ENCODE results near the gene DISC1. TPM values are rescaled to one million over a fixed set of nuclear protein-coding genes. Genes with fewer than 3 reads are reported as not detected.

DISC1 gene
- total and polyA plus RNA-seq, 2 of the 13 experiments (the other 11 are each of a cell fraction or from before 2014, with no cell fraction given): 4.2 to 4.6 TPM

GRCh38 chr1:231855926-231856325 lies 229.3 kb downstream of the DISC1 start:
- Histone ChIP-seq H3K79me2 (ENCODE audit: insufficient read depth, low read length) (no peaks in the 10 kb centered on the region), H3K27ac (ENCODE audit: extremely low read length, insufficient read depth, low read length) (no peak overlapping the region), H3K4me2 (ENCODE audit: low read depth, low read length) (no peak overlapping the region), H3K9me3 (ENCODE audit: low read length) (no peaks in the 10 kb centered on the region), H3K4me3 (replicated peaks in 1 of 3; ENCODE audit: insufficient read depth in 1 of 3, low read depth in 2 of 3, low read length in 3 of 3) (no peak overlapping the region), H4K20me1 (ENCODE audit: insufficient read depth, low read length) (no peaks in the 10 kb centered on the region), H3K36me3 (replicated peaks in 1 of 2; ENCODE audit: control insufficient read depth in 1 of 2, insufficient read depth in 2 of 2, low read length in 2 of 2) (no peaks in the 10 kb centered on the region; a peak in 1 of 5 replicates), H3K27me3 (ENCODE audit: control insufficient read depth in 1 of 2, insufficient read depth in 2 of 2, low read length in 2 of 2) (no peaks in the 10 kb centered on the region), H3K4me1 (ENCODE audit: insufficient read depth, low read length) (no peaks in the 10 kb centered on the region), H2AFZ (ENCODE audit: low read length) (no peak overlapping the region), H3K9ac (ENCODE audit: insufficient read depth, low read depth, low read length) (no peak overlapping the region)
- ChIA-PET CTCF (ENCODE audit: low intra/inter-chr PET ratio, low total read pairs) (no interaction called here), POLR2A (no interaction called here)
- FAIRE-seq (no peak), ATAC-seq (no peak), DNase-seq (ENCODE audit: low spot score) (no peak)
- in situ Hi-C loops (cut with HindIII; ENCODE audit: extremely low pct_ligation_motif_present, low pct_unique_long_range_greater_than_20kb) (loop anchor here (25.0 kb wide), 2 partner anchors 1106 to 1381 kb away; partner anchors contain the start of gene NTPCR), intact Hi-C loops (cut with micrococcal nuclease; ENCODE audit: unreplicated experiment) (no loop called here)
- BruUV-seq (replicated peaks): no TSS peak
- TF ChIP-seq PAX8 (CRISPR knock-in tag; IDR thresholded peaks at IDR 0.05; ENCODE audit: borderline replicate concordance) (no peak), CTCF (CRISPR knock-in tag; IDR thresholded peaks at IDR 0.05) (no peak), ZNF567 (CRISPR knock-in tag; IDR thresholded peaks at IDR 0.05; ENCODE audit: borderline replicate concordance) (no peak), EHMT2 (IDR thresholded peaks at IDR 0.05; ENCODE audit: borderline replicate concordance, low read depth, low read length) (no peak), KLF6 (CRISPR knock-in tag; IDR thresholded peaks at IDR 0.05) (no peak), MEIS2 (CRISPR knock-in tag; IDR thresholded peaks at IDR 0.05) (no peak), DZIP1 (CRISPR knock-in tag; IDR thresholded peaks at IDR 0.05) (no peak), MXI1 (IDR thresholded peaks at IDR 0.05; ENCODE audit: borderline replicate concordance, low read depth, low read length) (no peak), IKZF5 (CRISPR knock-in tag; IDR thresholded peaks at IDR 0.05) (no peak), POLR2AphosphoS2 (IDR thresholded peaks at IDR 0.05; ENCODE audit: low read depth, low read length) (no peak), MIXL1 (CRISPR knock-in tag; IDR thresholded peaks at IDR 0.05) (no peak)
- 91% methylated on average over 5 of the region's 5 CpGs for WGBS (ENCODE audit: low lambda C conversion rate)
